ENCODE data around the gene CERS6. TPM values are rescaled to one million over a fixed set of nuclear protein-coding genes. Genes with fewer than 3 reads are reported as not detected.

Gene CERS6
- total RNA-seq, 2 donors from 2014 or later, result 44.7 to 47.0 TPM

GRCh38 chr2:168573128-168573903 is 117.2 kb downstream of the CERS6 start:
- ATAC-seq, result no peak
- intact Hi-C loops (cut with DNase I), result no loop called here
- DNase-seq, result no peak

- ATAC-seq (no peak), DNase-seq (no peak)
- intact Hi-C loops (cut with DNase I), result no loop called here
Observed at GRCh38 chr2:168574856-168575630, 119.0 kb downstream of the CERS6 start.

GRCh38 chr2:168577885-168578284 is 121.8 kb downstream of the CERS6 start:
- DNase-seq (no peak), ATAC-seq (no peak)
- intact Hi-C loops (cut with DNase I), result no loop called here

GRCh38 chr2:168583064-168583709 is 127.1 kb downstream of the CERS6 start:
- DNase-seq, result no peak
- ATAC-seq, result peak; percentile 31 to 63

GRCh38 chr2:168583710-168584521 is 127.8 kb downstream of the CERS6 start:
- peak; percentile 29 for DNase-seq
- peak; percentile 38 to 59 for ATAC-seq
- intact Hi-C loops (cut with DNase I), result no loop called here

More at GRCh38 chr2:168583064-168583709, 127.1 kb downstream of the CERS6 start:
- intact Hi-C loops (cut with DNase I), result no loop called here

GRCh38 chr2:168584911-168585310 is 128.8 kb downstream of the CERS6 start:
- DNase-seq (no peak), ATAC-seq (no peak)
- intact Hi-C loops (cut with DNase I), result no loop called here

- intact Hi-C loops (cut with DNase I), result no loop called here
- DNase-seq (no peak), ATAC-seq (no peak)
Observed at GRCh38 chr2:168585700-168586099, 129.6 kb downstream of the CERS6 start.

- DNase-seq, result no peak
- peak in 1 of 2 donors; percentile 37 for ATAC-seq
- intact Hi-C loops (cut with DNase I), result no loop called here
Observed at GRCh38 chr2:168587307-168587706, 131.2 kb downstream of the CERS6 start.

- DNase-seq (no peak), ATAC-seq (no peak)
- intact Hi-C loops (cut with DNase I), result no loop called here
Observed at GRCh38 chr2:168589236-168590211, 133.5 kb downstream of the CERS6 start.

GRCh38 chr2:168592181-168592831 is 136.2 kb downstream of the CERS6 start:
- peak in 1 of 2 donors; percentile 31 for ATAC-seq

GRCh38 chr2:168593713-168594112 is 137.6 kb downstream of the CERS6 start:
- intact Hi-C loops (cut with DNase I), result no loop called here
- DNase-seq (no peak), ATAC-seq (no peak)

More at GRCh38 chr2:168592181-168592831, 136.2 kb downstream of the CERS6 start:
- no peak for DNase-seq
- intact Hi-C loops (cut with DNase I), result no loop called here

GRCh38 chr2:168594778-168595177 is 138.7 kb downstream of the CERS6 start:
- DNase-seq (no peak), ATAC-seq (no peak)
- intact Hi-C loops (cut with DNase I), result no loop called here

GRCh38 chr2:168596881-168597655 is 141.0 kb downstream of the CERS6 start:
- no peak for ATAC-seq
- intact Hi-C loops (cut with DNase I), result no loop called here
- no peak for DNase-seq

GRCh38 chr2:168599738-168600137 is 143.7 kb downstream of the CERS6 start:
- no peak for ATAC-seq
- intact Hi-C loops (cut with DNase I), result no loop called here
- DNase-seq, result no peak

- ATAC-seq, result no peak
- intact Hi-C loops (cut with DNase I), result no loop called here
- no peak for DNase-seq
Observed at GRCh38 chr2:168600949-168601348, 144.9 kb downstream of the CERS6 start.

GRCh38 chr2:168601741-168602140 is 145.7 kb downstream of the CERS6 start:
- intact Hi-C loops (cut with DNase I), result no loop called here

GRCh38 chr2:168602379-168602778 is 146.3 kb downstream of the CERS6 start:
- intact Hi-C loops (cut with DNase I), result no loop called here
- DNase-seq (no peak), ATAC-seq (no peak)

More at GRCh38 chr2:168601741-168602140, 145.7 kb downstream of the CERS6 start:
- ATAC-seq (no peak), DNase-seq (no peak)

Data from left cardiac atrium (tissue), 4 donors.